Measurements from ENCODE around the gene MAGEA9. TPM values are rescaled to one million over a fixed set of nuclear protein-coding genes. Genes with fewer than 3 reads are reported as not detected.
"Not testable (repeated sequence)": the region's sequence is repeated elsewhere in the genome, so short reads cannot be mapped to it uniquely, and the experiment has no call there.

MAGEA9 gene, protein sequence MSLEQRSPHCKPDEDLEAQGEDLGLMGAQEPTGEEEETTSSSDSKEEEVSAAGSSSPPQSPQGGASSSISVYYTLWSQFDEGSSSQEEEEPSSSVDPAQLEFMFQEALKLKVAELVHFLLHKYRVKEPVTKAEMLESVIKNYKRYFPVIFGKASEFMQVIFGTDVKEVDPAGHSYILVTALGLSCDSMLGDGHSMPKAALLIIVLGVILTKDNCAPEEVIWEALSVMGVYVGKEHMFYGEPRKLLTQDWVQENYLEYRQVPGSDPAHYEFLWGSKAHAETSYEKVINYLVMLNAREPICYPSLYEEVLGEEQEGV
- total RNA-seq (not detected), total RNA-seq (0 reads per million in 172 experiments)
- polyA plus RNA-seq (2013, experiment 1 of 2) = not detected
- polyA plus RNA-seq (2013, experiment 2 of 2) = not detected

DNA sequence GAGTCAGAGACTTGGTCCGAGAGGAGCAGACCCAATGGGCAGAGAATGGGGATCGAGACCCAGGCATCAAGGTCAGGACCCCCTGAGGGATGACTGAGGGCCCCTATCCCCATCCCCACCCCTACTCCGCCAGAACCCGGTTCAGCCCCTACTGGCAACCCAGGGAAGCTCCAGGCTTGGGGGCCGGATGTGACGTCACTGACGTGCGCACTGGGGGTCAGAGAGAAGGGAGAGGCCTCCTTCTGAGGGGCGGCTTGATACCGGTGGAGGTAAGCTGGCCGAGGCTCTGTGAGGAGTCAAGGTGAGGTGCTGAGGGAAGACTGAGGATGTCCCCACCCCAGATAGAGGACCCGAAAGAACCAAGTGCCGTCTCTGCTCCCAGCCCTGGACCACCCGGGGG, at the start of gene MAGEA9:
Gene MAGEA9 (plus strand): TSS at position 204 of the 400 bp plus-strand sequence. CDS start 4,281 bp downstream, outside the sequence.
- POLR2A ChIA-PET; intact Hi-C loops (cut with DNase I, micrococcal nuclease); H3K9me3 ChIP-seq (ENCODE audit: control insufficient read depth in 1 of 2, insufficient read depth in 1 of 2, low read length in 2 of 2); CTCF ChIA-PET; DNase-seq; H3K27ac Mint-ChIP-seq; H3K4me1 ChIP-seq (ENCODE audit: insufficient read depth, low read length); H3K9me3 Mint-ChIP-seq; H3K4me3 Mint-ChIP-seq; H3K27ac ChIP-seq (ENCODE audit: low read depth in 1 of 2, low read length in 2 of 2); H3K27me3 ChIP-seq (ENCODE audit: control insufficient read depth in 1 of 2, insufficient read depth in 2 of 2, low read length in 2 of 2); H3K36me3 Mint-ChIP-seq (ENCODE audit: low read depth); H3K27me3 Mint-ChIP-seq; ATAC-seq (ENCODE audit: poor library complexity); H3K4me1 Mint-ChIP-seq (ENCODE audit: low read depth); H3K36me3 ChIP-seq (ENCODE audit: insufficient read depth, low read length); H3K4me3 ChIP-seq (ENCODE audit: low read length): not testable (repeated sequence)

DNA sequence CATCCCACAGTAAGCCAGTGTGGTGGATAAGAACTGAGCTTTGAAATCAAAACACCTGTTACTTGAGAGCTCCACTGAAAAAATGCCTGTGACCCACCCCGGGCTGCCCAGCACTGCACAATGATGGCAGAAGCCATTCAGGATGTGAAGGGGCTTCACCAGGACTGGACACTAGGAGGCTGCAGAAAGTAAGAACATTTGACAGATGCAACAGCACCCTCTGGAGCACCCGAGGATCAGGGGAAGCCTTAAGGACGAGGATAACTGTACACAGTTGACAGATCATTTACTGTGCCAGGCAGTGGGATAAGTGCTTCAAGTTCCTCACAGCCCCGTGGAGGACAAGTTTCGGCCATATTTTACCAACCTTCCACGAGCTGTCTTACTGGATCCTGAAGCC, 39.5 kb upstream of the MAGEA9 start:
- H3K27me3 Mint-ChIP-seq; POLR2A ChIA-PET; H3K36me3 ChIP-seq (ENCODE audit: insufficient read depth, low read length); H3K27me3 ChIP-seq (ENCODE audit: control insufficient read depth in 1 of 2, insufficient read depth in 2 of 2, low read length in 2 of 2); H3K27ac Mint-ChIP-seq; H3K9me3 Mint-ChIP-seq; H3K4me1 Mint-ChIP-seq (ENCODE audit: low read depth); H3K4me3 ChIP-seq (ENCODE audit: low read length); CTCF ChIA-PET; H3K27ac ChIP-seq (ENCODE audit: low read depth in 1 of 2, low read length in 2 of 2); H3K36me3 Mint-ChIP-seq (ENCODE audit: low read depth); H3K4me3 Mint-ChIP-seq; H3K9me3 ChIP-seq (ENCODE audit: control insufficient read depth in 1 of 2, insufficient read depth in 1 of 2, low read length in 2 of 2); intact Hi-C loops (cut with DNase I, micrococcal nuclease); ATAC-seq (ENCODE audit: poor library complexity); H3K4me1 ChIP-seq (ENCODE audit: insufficient read depth, low read length); DNase-seq: not testable (repeated sequence)

GRCh38 chrX:149746390-149747007, 35.2 kb upstream of the MAGEA9 start:
- H3K9me3 ChIP-seq (ENCODE audit: control insufficient read depth in 1 of 2, insufficient read depth in 1 of 2, low read length in 2 of 2); CTCF ChIA-PET; H3K9me3 Mint-ChIP-seq; H3K4me1 Mint-ChIP-seq (ENCODE audit: low read depth); H3K27ac Mint-ChIP-seq; H3K36me3 ChIP-seq (ENCODE audit: insufficient read depth, low read length); H3K27me3 ChIP-seq (ENCODE audit: control insufficient read depth in 1 of 2, insufficient read depth in 2 of 2, low read length in 2 of 2); H3K36me3 Mint-ChIP-seq (ENCODE audit: low read depth); H3K4me1 ChIP-seq (ENCODE audit: insufficient read depth, low read length); DNase-seq; H3K4me3 Mint-ChIP-seq; H3K4me3 ChIP-seq (ENCODE audit: low read length); POLR2A ChIA-PET; H3K27me3 Mint-ChIP-seq; intact Hi-C loops (cut with DNase I, micrococcal nuclease); H3K27ac ChIP-seq (ENCODE audit: low read depth in 1 of 2, low read length in 2 of 2): not testable (repeated sequence)
- ATAC-seq (ENCODE audit: poor library complexity) = peak; percentile 21

DNA sequence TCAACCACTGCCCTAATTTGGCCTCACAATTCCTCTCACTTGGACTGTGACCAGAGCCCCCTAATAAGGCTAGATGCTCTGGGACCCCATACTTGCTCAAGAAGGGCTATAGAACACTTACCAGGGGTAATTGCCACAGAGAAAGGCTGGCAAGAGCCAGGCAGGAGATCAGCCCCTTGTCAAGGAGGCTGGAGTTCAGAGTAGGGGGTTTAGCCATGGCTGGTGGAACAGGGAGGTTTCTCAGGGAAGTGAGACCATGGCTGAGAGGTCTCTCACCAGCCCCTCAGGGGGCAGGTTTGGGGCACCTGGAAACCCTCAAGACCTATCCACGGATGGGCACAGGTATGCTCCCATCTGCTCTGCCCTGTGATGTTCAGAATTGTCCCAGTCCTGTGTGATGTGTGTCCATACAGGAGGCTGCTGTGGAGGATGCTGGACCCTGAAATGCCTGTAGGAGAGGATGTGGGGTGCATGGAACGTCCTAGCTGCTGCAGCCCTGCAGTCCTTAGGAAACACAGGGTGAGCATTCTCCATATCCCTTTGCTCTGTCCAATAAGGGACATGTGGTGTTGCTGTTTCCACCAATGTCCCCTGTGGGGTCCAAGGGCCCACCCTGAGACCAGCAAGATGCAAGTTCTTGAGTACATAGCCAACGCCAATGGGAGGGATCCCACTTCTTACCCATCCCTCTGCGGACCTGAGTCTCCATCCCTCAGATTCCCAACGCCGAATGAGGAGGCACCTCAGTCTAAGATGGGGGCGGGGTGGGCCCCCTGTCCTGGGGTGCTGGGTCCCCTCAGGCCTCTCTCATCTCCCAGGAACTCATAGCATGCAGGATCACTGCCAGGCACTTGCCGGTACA, 24.3 kb upstream of the MAGEA9 start:
- no peak overlapping the region for H3K4me3 ChIP-seq (ENCODE audit: low read length)
- intact Hi-C loops (cut with DNase I, micrococcal nuclease) = no loop called here
- Mint-ChIP-seq H3K9me3 (no peaks in the 10 kb centered on the region), H3K4me1 (ENCODE audit: low read depth) (no peaks in the 10 kb centered on the region), H3K27me3 (no peaks in the 10 kb centered on the region), H3K36me3 (ENCODE audit: low read depth) (no peaks in the 10 kb centered on the region), H3K4me3 (no peak overlapping the region), H3K27ac (no peak overlapping the region)
- H3K9me3 ChIP-seq (ENCODE audit: control insufficient read depth in 1 of 2, insufficient read depth in 1 of 2, low read length in 2 of 2) = no peaks in the 10 kb centered on the region
- ChIA-PET POLR2A (no interaction called here), CTCF (no interaction called here)
- H3K4me1 ChIP-seq (ENCODE audit: insufficient read depth, low read length) = no peaks in the 10 kb centered on the region
- no peaks in the 10 kb centered on the region for H3K27me3 ChIP-seq (ENCODE audit: control insufficient read depth in 1 of 2, insufficient read depth in 2 of 2, low read length in 2 of 2)
- ATAC-seq (ENCODE audit: poor library complexity) (no peak), DNase-seq (no peak)
- no peaks in the 10 kb centered on the region for H3K36me3 ChIP-seq (ENCODE audit: insufficient read depth, low read length)
- no peak for TF ChIP-seq CTCF (IDR thresholded peaks at IDR 0.05)
- H3K27ac ChIP-seq (ENCODE audit: low read depth in 1 of 2, low read length in 2 of 2) = no peak overlapping the region
